ENCODE data around the gene FNBP1. TPM values are rescaled to one million over a fixed set of nuclear protein-coding genes. Genes with fewer than 3 reads are reported as not detected.

The FNBP1 gene
- total RNA-seq, 1 donor from 2014 or later: 12.7 TPM

DNA sequence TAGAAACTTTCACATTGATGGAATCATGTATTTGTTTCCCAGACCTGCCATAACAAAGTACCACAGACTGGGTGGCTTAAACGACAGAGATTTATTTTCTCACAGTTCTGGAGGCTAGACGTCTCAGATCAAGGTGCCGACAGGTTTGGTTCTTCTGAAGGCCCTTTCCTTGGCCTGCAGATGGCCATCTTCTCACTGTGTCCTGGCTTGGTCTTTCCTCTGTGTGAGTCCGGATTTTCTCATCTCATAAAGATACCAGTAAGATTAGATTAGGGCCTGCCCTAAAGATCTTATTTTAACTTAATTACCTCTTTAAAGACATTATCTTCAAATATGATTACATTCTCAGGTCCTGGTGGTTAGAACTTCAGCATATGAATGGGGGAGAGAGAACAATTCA is 201.9 kb downstream of the FNBP1 start:
- no peak for DNase-seq (ENCODE audit: low spot score)
- ATAC-seq: no peak

DNA sequence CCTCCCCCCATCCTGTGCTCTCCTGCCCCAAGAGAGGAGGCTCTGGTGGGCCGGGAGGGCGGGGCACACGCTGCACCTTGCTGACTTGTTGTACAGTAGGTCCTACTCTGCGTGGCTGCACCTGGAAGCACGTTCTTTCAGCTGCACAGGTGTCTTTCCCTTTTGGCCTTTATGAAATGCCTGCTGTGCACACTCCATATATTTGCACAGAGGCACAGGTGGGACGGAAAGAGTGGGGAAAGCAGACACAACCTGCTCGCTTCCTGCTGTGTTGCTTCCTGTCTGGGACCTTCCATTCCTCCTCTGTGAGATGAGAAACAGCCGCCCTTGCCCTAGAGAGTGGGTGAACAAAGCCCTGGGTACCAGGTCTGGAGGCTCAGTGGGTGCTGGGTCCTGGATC is 203.0 kb downstream of the FNBP1 start:
- ATAC-seq (no peak), DNase-seq (ENCODE audit: low spot score) (no peak)

DNA sequence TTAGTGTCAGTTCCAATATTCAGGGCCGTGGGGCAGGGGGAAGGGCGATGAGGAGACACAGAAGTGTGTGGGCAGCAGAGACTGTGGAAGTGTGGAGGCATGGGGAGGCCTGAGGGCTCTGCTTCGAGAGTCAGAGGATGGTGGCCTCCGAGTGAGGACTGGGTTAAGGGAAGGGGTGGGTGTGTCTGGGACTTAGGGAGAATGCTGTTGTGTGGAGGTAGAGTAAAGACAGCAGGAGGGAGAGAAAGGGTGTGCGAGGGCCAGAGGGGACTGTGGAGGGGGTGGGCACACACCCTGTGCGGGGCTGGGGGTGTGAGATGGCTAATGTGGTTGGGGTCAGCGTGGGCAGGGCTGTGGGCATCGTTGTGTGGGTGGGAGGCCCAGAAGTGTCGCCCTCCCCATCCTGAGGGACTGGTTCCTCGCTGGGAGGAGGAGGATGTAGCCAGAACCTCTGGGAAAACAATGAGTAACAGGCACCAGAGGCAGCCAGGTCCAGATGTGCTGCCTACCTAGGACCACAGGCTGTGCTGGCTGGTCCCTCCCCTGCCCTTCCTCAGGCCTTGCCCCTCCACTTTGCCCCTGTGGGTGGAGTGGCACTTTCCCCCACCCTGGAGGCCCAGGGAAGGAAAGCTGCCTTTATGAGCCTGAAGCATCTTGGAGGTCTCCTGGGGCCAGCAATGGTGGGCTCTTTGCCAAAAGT is 203.5 kb downstream of the FNBP1 start:
- ATAC-seq: no peak
- DNase-seq (ENCODE audit: low spot score): no peak

DNA sequence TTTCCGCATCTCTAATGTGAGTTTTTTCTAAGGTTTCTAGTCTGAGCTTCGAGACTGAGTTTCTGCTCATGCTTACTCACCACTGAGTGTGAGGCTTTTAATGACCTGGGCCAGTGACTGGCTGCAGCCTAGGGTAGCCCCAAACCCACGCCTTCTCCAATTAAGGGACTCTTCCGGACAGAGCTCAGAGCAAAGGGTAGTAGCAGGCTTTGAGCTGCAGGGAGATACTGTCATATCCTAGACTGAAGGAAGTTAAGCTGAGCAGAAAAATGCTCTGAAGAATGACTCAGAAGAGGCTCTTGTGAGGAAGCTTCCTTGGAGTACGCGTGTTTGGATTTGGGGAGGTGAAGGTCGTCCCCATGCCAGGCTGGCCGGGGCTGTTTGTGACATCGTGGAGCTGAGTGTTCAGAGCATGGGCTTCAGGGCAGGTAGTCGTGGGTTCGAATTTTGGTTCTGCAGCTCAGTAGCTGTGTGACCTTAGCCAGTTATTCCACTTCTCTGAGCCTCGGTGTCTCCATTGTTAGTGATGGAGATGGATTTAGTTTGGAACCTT is 204.2 kb downstream of the FNBP1 start:
- DNase-seq (ENCODE audit: low spot score) (no peak), ATAC-seq (no peak)

Other genes with a start within 250 kb of the FNBP1 start
- gene TOR1B, start 240.0 kb downstream of the FNBP1 start, total RNA-seq: 18.7 TPM
- 17.8 TPM for gene TOR1A, start 219.1 kb downstream of the FNBP1 start, total RNA-seq
- gene C9orf78, start 207.9 kb downstream of the FNBP1 start, total RNA-seq: 27.7 TPM
- gene USP20, start 207.7 kb downstream of the FNBP1 start, total RNA-seq: 16.7 TPM
- 14.1 TPM for gene GPR107, start 10.7 kb upstream of the FNBP1 start, total RNA-seq
- 2.5 TPM for gene NCS1, start 129.2 kb upstream of the FNBP1 start, total RNA-seq
- gene HMCN2, start 222.6 kb upstream of the FNBP1 start, total RNA-seq: 3.0 TPM